HCT116 (cell line): ENCODE data around the gene CSNK1D. TPM values are rescaled to one million over a fixed set of nuclear protein-coding genes. Genes with fewer than 3 reads are reported as not detected.

Source experiments
- ATAC-seq: fragments of 200-7000 bp; cut with Tn5 transposase; 2 replicates; pipeline ENCODE4 v1.9.1; 2020; ENCODE audit warnings: mild to moderate bottlenecking, moderate library complexity
- BruUV-seq: library from RNA; stranded (reverse); fragments of 400-500 nt; replicated peaks from 2 replicates; lab custom pipeline; 2021; lab: Mats Ljungman, UMichigan
- CTCF ChIA-PET: fragments of 300-600 bp; sonication (Branson Sonifier 250); formaldehyde crosslinking; loops from one replicate; lab custom pipeline; 2021; ENCODE audit warnings: antibody characterized with exemption; lab: Charles Lee
- POLR2A ChIA-PET: fragments of 300-600, 350-600 bp; sonication (Branson Sonifier 250); formaldehyde crosslinking; loops from one replicate; lab custom pipeline; 2021; ENCODE audit warnings: antibody characterized with exemption; lab: Charles Lee
- RAD21 ChIA-PET, 2 experiments: fragments of 300-600 bp; sonication (Branson Sonifier 250); formaldehyde crosslinking; loops; one replicate each; lab custom pipeline; 2023; ENCODE audit warnings: low total read pairs in 2 of 2; ENCODE audit not compliant: uncharacterized antibody in 2 of 2, unreplicated experiment in 2 of 2, low non-redundant PET in 1 of 2; lab: Charles Lee
- DNase-seq: peaks from one replicate; pipeline ENCODE4 v3.0.0-alpha.2; 2010; ENCODE audit warnings: low read depth, low spot score
- H2AFZ ChIP-seq: fragments of 200-600 bp; shearing (Covaris generic), sonication (generic); 2 replicates; pipeline ENCODE4 v1.6.1; 2017; ENCODE audit warnings: low read depth, mixed run types, mixed read lengths, antibody characterized with exemption, low read length; ENCODE audit not compliant: poor library complexity, severe bottlenecking
- H3K27ac ChIP-seq: 2 replicates; pipeline ENCODE4 v1.5.1; 2012; ENCODE audit warnings: low read depth, low read length
- H3K27me3 ChIP-seq: fragments of 200-600 bp; sonication (generic); 2 replicates; pipeline ENCODE4 v1.6.1; 2016; ENCODE audit warnings: mixed run types, low read length, mixed read lengths; ENCODE audit not compliant: insufficient read depth
- H3K36me3 ChIP-seq, 2 experiments: fragments of 200-500 bp in 1 of 2; fragments of 200-600 bp in 1 of 2; sonication (Bioruptor generic) in 1 of 2; sonication (generic) in 1 of 2; 2 replicates each; pipeline versions ENCODE4 v1.5.1 to v1.6.1; 2014 to 2016; ENCODE audit warnings: low read length in 2 of 2, inconsistent platforms in 1 of 2, mixed read lengths in 1 of 2, mixed run types in 1 of 2; ENCODE audit not compliant: insufficient read depth in 2 of 2, control insufficient read depth in 1 of 2
- H3K4me1 ChIP-seq, 2 experiments: fragments of 200-600 bp in 1 of 2; sonication (generic) in 1 of 2; 2 replicates each; pipeline versions ENCODE4 v1.5.1 to v1.6.1; 2012 to 2017; ENCODE audit warnings: low read length in 2 of 2, inconsistent platforms in 1 of 2, mild to moderate bottlenecking in 1 of 2, mixed read lengths in 1 of 2, mixed run types in 1 of 2, moderate library complexity in 1 of 2; ENCODE audit not compliant: insufficient read depth in 2 of 2, control insufficient read depth in 1 of 2
- H3K4me2 ChIP-seq: fragments of 200-600 bp; sonication (generic); 2 replicates; pipeline ENCODE4 v1.6.1; 2017; ENCODE audit warnings: mixed run types, low read length, mixed read lengths
- H3K4me3 ChIP-seq, 2 experiments: fragments of 200-600 bp in 1 of 2; sonication (generic) in 1 of 2; replicated peaks in 1 of 2; 2 replicates each; pipeline ENCODE4 v1.5.1; 2011 to 2016; ENCODE audit warnings: low read length in 2 of 2, control low read depth in 1 of 2, low read depth in 1 of 2, mild to moderate bottlenecking in 1 of 2, mixed read lengths in 1 of 2, mixed run types in 1 of 2
- H3K79me2 ChIP-seq: fragments of 200-600 bp; sonication (generic); 2 replicates; pipeline ENCODE4 v1.6.1; 2017; ENCODE audit warnings: mild to moderate bottlenecking, mixed run types, low read length, moderate library complexity, mixed read lengths; ENCODE audit not compliant: insufficient read depth
- H3K9ac ChIP-seq: fragments of 200-600 bp; sonication (generic); 2 replicates; pipeline ENCODE4 v1.6.1; 2016; ENCODE audit warnings: low read length, mixed read lengths
- H3K9me2 ChIP-seq: fragments of 200-600 bp; sonication (generic), shearing (Covaris generic); 2 replicates; pipeline ENCODE4 v1.6.1; 2017; ENCODE audit warnings: mixed run types, mild to moderate bottlenecking, moderate library complexity; ENCODE audit not compliant: insufficient read depth
- H3K9me3 ChIP-seq, 2 experiments: fragments of 200-500 bp in 1 of 2; fragments of 200-600 bp in 1 of 2; sonication (Bioruptor generic) in 1 of 2; sonication (generic) in 1 of 2; 2 replicates each; pipeline ENCODE4 v1.6.1; 2014 to 2017; ENCODE audit warnings: low read length in 2 of 2, mixed read lengths in 2 of 2, inconsistent platforms in 1 of 2, low read depth in 1 of 2, mild to moderate bottlenecking in 1 of 2, mixed run types in 1 of 2, moderate library complexity in 1 of 2; ENCODE audit not compliant: control insufficient read depth in 1 of 2, insufficient read depth in 1 of 2
- H4K20me1 ChIP-seq: fragments of 200-600 bp; sonication (generic), shearing (Covaris generic); 2 replicates; pipeline ENCODE4 v1.6.1; 2017; ENCODE audit warnings: mixed run types, mild to moderate bottlenecking, moderate library complexity; ENCODE audit not compliant: insufficient read depth
- ELF1 ChIP-seq: IDR thresholded peaks from 2 replicates; pipeline ENCODE4 v1.6.1; 2012; ENCODE audit warnings: low read depth, borderline replicate concordance
- FOSL1 ChIP-seq: IDR thresholded peaks from 2 replicates; pipeline ENCODE4 v1.6.1; 2012; ENCODE audit warnings: low read depth
- JUND ChIP-seq: IDR thresholded peaks from 2 replicates; pipeline ENCODE4 v1.6.1; 2012
- RAD21 ChIP-seq: IDR thresholded peaks from 2 replicates; pipeline ENCODE4 v1.6.1; 2012; ENCODE audit warnings: low read depth, mild to moderate bottlenecking
- SIN3A ChIP-seq: IDR thresholded peaks from 2 replicates; pipeline ENCODE4 v1.6.1; 2012; ENCODE audit warnings: low read depth
- SP1 ChIP-seq: IDR thresholded peaks from 2 replicates; pipeline ENCODE4 v1.6.1; 2012; ENCODE audit warnings: low read depth
- SRF ChIP-seq: IDR thresholded peaks from 2 replicates; pipeline ENCODE4 v1.6.1; 2012; ENCODE audit warnings: low read depth
- TCF7L2 ChIP-seq: IDR thresholded peaks from 2 replicates; pipeline ENCODE4 v1.7.0; 2011; ENCODE audit warnings: borderline replicate concordance, inconsistent platforms; ENCODE audit not compliant: insufficient read depth, insufficient read length; ENCODE audit errors: extremely low read depth
- ZBTB33 ChIP-seq: IDR thresholded peaks from 2 replicates; pipeline ENCODE4 v1.6.1; 2011; ENCODE audit warnings: mild to moderate bottlenecking, low read length, moderate library complexity; ENCODE audit not compliant: insufficient replicate concordance; ENCODE audit errors: extremely low read depth
- ZFX ChIP-seq: fragments of 450-650 bp; IDR thresholded peaks from 2 replicates; pipeline ENCODE4 v1.6.1; 2017
- ZNF274 ChIP-seq: fragments of 200-500 bp; sonication (Bioruptor generic); IDR thresholded peaks from 2 replicates; pipeline ENCODE4 v1.6.1; 2014; ENCODE audit warnings: mild to moderate bottlenecking, low read depth, low read length, inconsistent platforms
- intact Hi-C: fragments of 100-400 bp; cut with micrococcal nuclease; formaldehyde crosslinking; loops from 2 replicates; pipeline ENCODE4 v1.10.0; 2022
- total RNA-seq: library from RNA; stranded (reverse); gene quantifications from one replicate; pipeline ENCODE4 v1.2.1, GENCODE V29; 2021; ENCODE audit not compliant: unreplicated experiment
- TF ChIP-seq, protein P1 (sequence below): IDR thresholded peaks from 2 replicates; pipeline ENCODE4 v1.6.1; 2012; ENCODE audit warnings: low read depth

The CSNK1D gene
- total RNA-seq, 1 experiment from 2014 or later, result 176 TPM

GRCh38 chr17:82277851-82278250 is 4.4 kb upstream of the CSNK1D start:
- Histone ChIP-seq H3K9me3 (no peaks in the 10 kb centered on the region), H4K20me1 (no peaks in the 10 kb centered on the region), H3K79me2 (peaks cover 5% of the 10 kb centered on the region; the same call in 1 of the 2 replicates), H3K4me1 (peaks cover 26 to 43% of the 10 kb centered on the region in 2 experiments), H3K27me3 (no peaks in the 10 kb centered on the region), H3K36me3 (no peaks in the 10 kb centered on the region), H3K9ac (no peak overlapping the region), H2AFZ (no peak overlapping the region), H3K9me2 (no peaks in the 10 kb centered on the region), H3K4me2 (no peak overlapping the region), H3K27ac (no peak overlapping the region), H3K4me3 (no peak overlapping the region)
- TF ChIP-seq TCF7L2 (no peak), FOSL1 (no peak)
- CTCF ChIA-PET, result no interaction called here
- intact Hi-C loops, result no loop called here
- RAD21 ChIA-PET, result no interaction called here
- DNase-seq (no peak), ATAC-seq (no peak)
- no TSS peak for BruUV-seq
- POLR2A ChIA-PET, result no interaction called here

DNA sequence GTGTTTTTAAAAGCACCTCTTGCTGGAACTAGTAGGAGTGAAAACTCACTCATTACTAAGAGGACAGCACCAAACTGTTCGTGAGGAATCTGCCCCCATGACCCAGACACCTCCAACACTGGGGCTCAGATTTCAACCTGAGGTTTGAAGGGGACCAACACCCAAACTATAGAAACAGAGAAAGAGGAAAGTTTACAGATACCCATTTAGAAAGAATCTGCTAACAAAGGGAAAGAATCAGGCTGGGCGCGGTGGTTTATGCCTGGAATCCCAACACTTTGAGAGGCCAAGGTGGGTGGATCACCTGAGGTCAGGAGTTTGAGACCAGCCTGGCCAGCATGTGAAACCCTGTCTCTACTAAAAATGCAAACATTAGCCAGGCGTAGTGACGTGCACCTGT is 3.4 kb upstream of the CSNK1D start:
- intact Hi-C loops, result no loop called here
- ChIA-PET CTCF (no interaction called here), RAD21 (no interaction called here), POLR2A (no interaction called here)
- Histone ChIP-seq H3K4me2 (0 out of 2 replicates have a peak overlapping the region, but pooled peaks have one; percentile 3), H3K9me3 (no peaks in the 10 kb centered on the region), H3K4me1 (peaks cover 17 to 41% of the 10 kb centered on the region in 2 experiments), H2AFZ (no peak overlapping the region), H3K27ac (no peak overlapping the region), H3K79me2 (peaks cover 12% of the 10 kb centered on the region), H3K9ac (0 out of 2 replicates have a peak overlapping the region, but pooled peaks have one; percentile 2), H3K36me3 (peaks cover 0 to 1% of the 10 kb centered on the region in 2 experiments; a peak in 2 of 4 replicates), H3K4me3 (no peak overlapping the region), H3K27me3 (no peaks in the 10 kb centered on the region), H3K9me2 (no peaks in the 10 kb centered on the region), H4K20me1 (no peaks in the 10 kb centered on the region; the same call in 1 of the 2 replicates)
- no TSS peak for BruUV-seq
- no peak for DNase-seq
- ATAC-seq, result no peak
- TF ChIP-seq JUND, result no peak
- TF ChIP-seq ZBTB33, result no peak
- no peak for TF ChIP-seq SRF
- TF ChIP-seq SP1, result no peak
- no peak for TF ChIP-seq FOSL1
- TF ChIP-seq ZNF274, result no peak
- no peak for TF ChIP-seq SIN3A
- no peak for TF ChIP-seq ELF1
- TF ChIP-seq RAD21, result no peak
- TF ChIP-seq ZFX, result no peak
- TF ChIP-seq, protein P1, sequence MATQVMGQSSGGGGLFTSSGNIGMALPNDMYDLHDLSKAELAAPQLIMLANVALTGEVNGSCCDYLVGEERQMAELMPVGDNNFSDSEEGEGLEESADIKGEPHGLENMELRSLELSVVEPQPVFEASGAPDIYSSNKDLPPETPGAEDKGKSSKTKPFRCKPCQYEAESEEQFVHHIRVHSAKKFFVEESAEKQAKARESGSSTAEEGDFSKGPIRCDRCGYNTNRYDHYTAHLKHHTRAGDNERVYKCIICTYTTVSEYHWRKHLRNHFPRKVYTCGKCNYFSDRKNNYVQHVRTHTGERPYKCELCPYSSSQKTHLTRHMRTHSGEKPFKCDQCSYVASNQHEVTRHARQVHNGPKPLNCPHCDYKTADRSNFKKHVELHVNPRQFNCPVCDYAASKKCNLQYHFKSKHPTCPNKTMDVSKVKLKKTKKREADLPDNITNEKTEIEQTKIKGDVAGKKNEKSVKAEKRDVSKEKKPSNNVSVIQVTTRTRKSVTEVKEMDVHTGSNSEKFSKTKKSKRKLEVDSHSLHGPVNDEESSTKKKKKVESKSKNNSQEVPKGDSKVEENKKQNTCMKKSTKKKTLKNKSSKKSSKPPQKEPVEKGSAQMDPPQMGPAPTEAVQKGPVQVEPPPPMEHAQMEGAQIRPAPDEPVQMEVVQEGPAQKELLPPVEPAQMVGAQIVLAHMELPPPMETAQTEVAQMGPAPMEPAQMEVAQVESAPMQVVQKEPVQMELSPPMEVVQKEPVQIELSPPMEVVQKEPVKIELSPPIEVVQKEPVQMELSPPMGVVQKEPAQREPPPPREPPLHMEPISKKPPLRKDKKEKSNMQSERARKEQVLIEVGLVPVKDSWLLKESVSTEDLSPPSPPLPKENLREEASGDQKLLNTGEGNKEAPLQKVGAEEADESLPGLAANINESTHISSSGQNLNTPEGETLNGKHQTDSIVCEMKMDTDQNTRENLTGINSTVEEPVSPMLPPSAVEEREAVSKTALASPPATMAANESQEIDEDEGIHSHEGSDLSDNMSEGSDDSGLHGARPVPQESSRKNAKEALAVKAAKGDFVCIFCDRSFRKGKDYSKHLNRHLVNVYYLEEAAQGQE, result no peak
